Osteoblast (primary cell): ENCODE data around the gene RYK. TPM values are rescaled to one million over a fixed set of nuclear protein-coding genes. Genes with fewer than 3 reads are reported as not detected.

ENCODE experiments used
- DNase-seq: peaks from one replicate; pipeline ENCODE4 v3.0.0; 2011; ENCODE audit warnings: low spot score, mixed read lengths; ENCODE audit not compliant: insufficient read length; ENCODE audit errors: missing footprints
- H2AFZ ChIP-seq: 2 replicates; pipeline ENCODE4 v1.6.0; 2011; ENCODE audit warnings: mild to moderate bottlenecking, low read length
- H3K27ac ChIP-seq: 2 replicates; pipeline ENCODE4 v1.5.1; 2011; ENCODE audit warnings: mild to moderate bottlenecking, low read depth, low read length, moderate library complexity
- H3K27me3 ChIP-seq: 2 replicates; pipeline ENCODE4 v1.6.0; 2012; ENCODE audit warnings: mild to moderate bottlenecking, control low read depth, inconsistent platforms, low read length, moderate library complexity; ENCODE audit not compliant: insufficient read depth
- H3K36me3 ChIP-seq: 2 replicates; pipeline ENCODE4 v1.5.1; 2011; ENCODE audit warnings: mild to moderate bottlenecking, low read length, control low read depth, moderate library complexity; ENCODE audit not compliant: insufficient read depth
- H3K4me1 ChIP-seq: 2 replicates; pipeline ENCODE4 v1.5.1; 2011; ENCODE audit warnings: mild to moderate bottlenecking, low read length, control low read depth, moderate library complexity; ENCODE audit not compliant: insufficient read depth
- H3K4me2 ChIP-seq: 2 replicates; pipeline ENCODE4 v1.6.0; 2011; ENCODE audit warnings: mild to moderate bottlenecking, low read length; ENCODE audit not compliant: insufficient read depth
- H3K4me3 ChIP-seq: fragments of 200-600 bp; sonication (generic); 3 replicates; pipeline ENCODE4 v1.5.1; 2012; ENCODE audit warnings: mild to moderate bottlenecking, low read length, inconsistent platforms; ENCODE audit not compliant: insufficient read depth
- H3K79me2 ChIP-seq: 2 replicates; pipeline ENCODE4 v1.6.0; 2012; ENCODE audit warnings: mild to moderate bottlenecking, low read length, control low read depth, inconsistent platforms; ENCODE audit not compliant: insufficient read depth
- H3K9me3 ChIP-seq: 2 replicates; pipeline ENCODE4 v1.5.1; 2011; ENCODE audit warnings: low read depth, low read length, control low read depth
- H4K20me1 ChIP-seq: 2 replicates; pipeline ENCODE4 v1.6.0; 2012; ENCODE audit warnings: mild to moderate bottlenecking, low read length, control low read depth; ENCODE audit not compliant: insufficient read depth
- total RNA-seq: library from RNA; depleted of rRNA; stranded (reverse); fragments of >200 nt; gene quantifications from 2 replicates; pipeline ENCODE4 v1.2.3, GENCODE V29; 2012
- TF ChIP-seq, protein P1 (sequence below): IDR thresholded peaks from 2 replicates; pipeline ENCODE4 v1.5.1; 2011; ENCODE audit warnings: mild to moderate bottlenecking, low read depth, low read length, moderate library complexity; ENCODE audit errors: extremely low read depth

Gene RYK
- total RNA-seq: 108 and 117 TPM in 2 replicates

DNA sequence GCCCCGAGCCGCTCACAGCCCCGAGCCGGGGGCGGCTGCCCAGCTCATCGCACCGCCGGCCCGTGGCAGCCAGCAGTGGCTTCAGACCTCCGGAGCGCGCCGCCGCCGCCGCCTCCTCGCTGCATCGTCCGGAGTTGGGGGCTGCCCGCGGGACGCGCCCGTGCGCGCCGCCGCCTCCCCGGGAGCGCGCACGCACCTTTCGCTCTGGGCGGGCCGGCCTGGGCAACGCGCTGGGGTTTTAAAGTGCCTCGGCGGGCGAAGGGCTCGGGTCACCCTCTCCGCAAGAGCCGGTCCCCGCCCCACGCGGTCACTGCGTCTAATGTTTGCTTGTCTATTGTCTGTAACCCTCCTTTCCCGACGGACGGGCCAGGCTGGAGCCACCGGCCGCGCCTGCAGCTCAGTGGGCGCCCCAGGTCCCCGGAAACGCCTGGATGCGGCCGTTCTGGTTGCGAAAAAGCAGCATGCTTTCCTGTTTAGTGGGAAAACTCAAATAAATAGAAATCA, at the start of gene RYK:
Gene RYK (minus strand): TSS at position 143 of the 504 bp plus-strand sequence. CDS start 205 bp downstream, outside the sequence.
- H2AFZ ChIP-seq: peak within 1 kb of the TSS; percentile 95
- H3K4me2 ChIP-seq: peak within 1 kb of the TSS; percentile 97
- H4K20me1 ChIP-seq: peaks cover 34% of the 10 kb centered on the region
- no peaks in the 10 kb centered on the region for H3K9me3 ChIP-seq
- H3K27me3 ChIP-seq: no peaks in the 10 kb centered on the region
- peak; percentile 99 for DNase-seq
- H3K4me1 ChIP-seq: peaks cover 15% of the 10 kb centered on the region
- peaks cover 50% of the 10 kb centered on the region for H3K79me2 ChIP-seq
- H3K4me3 ChIP-seq: peak within 1 kb of the TSS; percentile 88
- TF ChIP-seq, protein P1, sequence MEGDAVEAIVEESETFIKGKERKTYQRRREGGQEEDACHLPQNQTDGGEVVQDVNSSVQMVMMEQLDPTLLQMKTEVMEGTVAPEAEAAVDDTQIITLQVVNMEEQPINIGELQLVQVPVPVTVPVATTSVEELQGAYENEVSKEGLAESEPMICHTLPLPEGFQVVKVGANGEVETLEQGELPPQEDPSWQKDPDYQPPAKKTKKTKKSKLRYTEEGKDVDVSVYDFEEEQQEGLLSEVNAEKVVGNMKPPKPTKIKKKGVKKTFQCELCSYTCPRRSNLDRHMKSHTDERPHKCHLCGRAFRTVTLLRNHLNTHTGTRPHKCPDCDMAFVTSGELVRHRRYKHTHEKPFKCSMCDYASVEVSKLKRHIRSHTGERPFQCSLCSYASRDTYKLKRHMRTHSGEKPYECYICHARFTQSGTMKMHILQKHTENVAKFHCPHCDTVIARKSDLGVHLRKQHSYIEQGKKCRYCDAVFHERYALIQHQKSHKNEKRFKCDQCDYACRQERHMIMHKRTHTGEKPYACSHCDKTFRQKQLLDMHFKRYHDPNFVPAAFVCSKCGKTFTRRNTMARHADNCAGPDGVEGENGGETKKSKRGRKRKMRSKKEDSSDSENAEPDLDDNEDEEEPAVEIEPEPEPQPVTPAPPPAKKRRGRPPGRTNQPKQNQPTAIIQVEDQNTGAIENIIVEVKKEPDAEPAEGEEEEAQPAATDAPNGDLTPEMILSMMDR: no peak
- H3K27ac ChIP-seq: peak within 1 kb of the TSS; percentile 69
- no peaks in the 10 kb centered on the region for H3K36me3 ChIP-seq

DNA sequence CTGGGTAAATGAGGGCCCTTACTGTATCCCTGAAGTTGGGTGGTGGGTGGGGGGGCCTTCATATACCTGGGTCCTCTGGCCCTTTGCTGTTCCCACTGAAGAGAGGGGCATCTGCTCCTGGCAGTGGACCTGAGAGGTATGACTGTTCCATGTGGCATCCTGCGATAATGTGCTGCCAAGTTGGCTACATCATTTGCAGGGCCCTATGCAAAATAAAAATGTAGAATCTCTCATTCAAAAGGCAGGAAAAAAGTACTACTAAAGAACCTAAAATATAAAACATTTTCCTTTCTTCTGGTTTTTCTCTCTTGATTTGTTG, 49.2 kb upstream of the RYK start:
- Histone ChIP-seq H2AFZ (no peak overlapping the region), H3K4me2 (no peak overlapping the region), H4K20me1 (no peaks in the 10 kb centered on the region), H3K79me2 (no peaks in the 10 kb centered on the region), H3K27ac (no peak overlapping the region), H3K27me3 (no peaks in the 10 kb centered on the region), H3K36me3 (no peaks in the 10 kb centered on the region), H3K4me1 (no peaks in the 10 kb centered on the region), H3K9me3 (no peaks in the 10 kb centered on the region), H3K4me3 (no peak overlapping the region)
- no peak for DNase-seq
- TF ChIP-seq, protein P1: no peak

DNA sequence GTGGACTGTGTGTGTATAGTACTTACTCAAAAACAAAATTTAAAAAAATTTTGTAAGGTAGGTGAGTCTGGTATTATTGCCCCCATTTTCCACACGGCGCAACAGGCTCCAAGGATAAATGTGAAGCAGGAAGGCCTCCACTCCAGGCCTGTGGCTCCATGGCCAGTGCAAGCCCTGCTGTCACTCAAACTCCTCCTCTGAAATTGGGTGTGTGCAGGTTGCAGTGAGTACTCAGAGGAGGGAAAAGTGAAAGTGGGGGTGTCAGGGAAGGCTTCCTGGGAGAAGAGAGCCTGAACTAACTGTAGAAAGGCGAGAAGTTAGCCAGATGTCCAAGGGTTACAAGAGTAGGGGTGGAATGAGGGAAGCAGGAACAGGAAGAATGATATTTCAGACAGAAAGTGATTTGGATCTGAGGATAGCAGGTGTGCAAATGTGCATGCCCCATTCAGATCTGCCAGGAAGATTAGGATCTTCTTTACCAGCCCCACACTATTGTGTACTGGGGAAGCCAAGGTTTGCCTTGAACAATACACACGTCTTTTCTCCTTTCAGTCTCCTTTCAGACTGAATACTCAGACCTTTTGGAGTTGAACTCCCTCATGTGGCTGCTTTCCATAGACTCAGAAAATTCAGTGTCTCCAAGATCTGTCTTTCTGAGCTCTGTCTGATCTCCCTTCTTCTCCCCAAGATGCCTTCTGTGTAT, 48.7 kb upstream of the RYK start:
- DNase-seq: peak; percentile 58
- H4K20me1 ChIP-seq: no peaks in the 10 kb centered on the region
- no peak overlapping the region for H3K27ac ChIP-seq
- peak overlapping the region; percentile 83 for H2AFZ ChIP-seq
- no peak overlapping the region for H3K4me3 ChIP-seq
- no peaks in the 10 kb centered on the region for H3K9me3 ChIP-seq
- H3K79me2 ChIP-seq: no peaks in the 10 kb centered on the region
- no peaks in the 10 kb centered on the region for H3K4me1 ChIP-seq
- TF ChIP-seq, protein P1: peak; percentile 46
- no peaks in the 10 kb centered on the region for H3K27me3 ChIP-seq
- no peaks in the 10 kb centered on the region for H3K36me3 ChIP-seq
- H3K4me2 ChIP-seq: no peak overlapping the region

DNA sequence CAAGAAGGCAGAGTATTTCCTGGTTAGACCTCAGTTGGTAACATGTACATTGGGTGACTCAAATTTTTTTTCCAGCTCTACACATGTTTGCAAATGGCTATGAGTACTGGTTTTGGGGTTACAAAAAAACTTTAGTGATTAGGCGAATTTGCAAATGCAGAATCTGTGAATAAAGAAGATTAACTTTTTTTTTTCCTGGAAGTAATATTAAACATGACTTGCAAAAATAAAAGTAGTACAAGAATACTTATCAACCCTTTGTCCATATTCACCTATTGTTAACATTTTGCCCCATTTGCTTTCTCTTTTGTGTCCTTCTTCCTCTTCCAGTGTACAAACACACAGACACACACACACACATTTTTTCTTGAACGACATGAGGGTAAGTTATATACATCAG, 47.6 kb upstream of the RYK start:
- no peaks in the 10 kb centered on the region for H3K4me1 ChIP-seq
- H3K4me3 ChIP-seq: no peak overlapping the region
- no peak overlapping the region for H3K27ac ChIP-seq
- no peak overlapping the region for H2AFZ ChIP-seq
- H3K9me3 ChIP-seq: no peaks in the 10 kb centered on the region
- TF ChIP-seq, protein P1: no peak
- H3K27me3 ChIP-seq: no peaks in the 10 kb centered on the region
- H3K79me2 ChIP-seq: no peaks in the 10 kb centered on the region
- H4K20me1 ChIP-seq: no peaks in the 10 kb centered on the region
- no peak for DNase-seq
- H3K36me3 ChIP-seq: no peaks in the 10 kb centered on the region
- no peak overlapping the region for H3K4me2 ChIP-seq
